Measurements from ENCODE around the gene ALPK1.

Gene ALPK1

DNA sequence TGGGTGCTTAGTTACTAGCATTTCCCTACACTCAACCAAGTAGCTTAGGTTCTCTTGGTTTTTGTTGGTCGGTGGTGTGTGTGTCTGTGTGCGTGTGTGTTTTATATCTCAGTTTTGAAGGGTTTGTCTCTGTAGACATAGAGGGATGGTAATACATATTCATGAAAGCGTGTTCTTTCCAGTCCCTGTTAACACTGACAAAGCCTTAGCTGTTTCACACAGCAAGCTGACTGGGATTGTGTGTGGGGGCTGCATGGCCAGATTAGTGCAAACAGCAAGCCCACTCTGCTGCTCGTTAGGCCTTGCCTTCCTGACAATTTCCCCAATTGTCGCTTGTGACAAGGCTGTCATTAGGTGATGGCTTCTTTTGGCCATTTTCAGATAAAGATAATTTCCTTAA lies 43.9 kb downstream of the ALPK1 start:
- Histone ChIP-seq H3K27ac (ENCODE audit: low read depth, low read length) (no peak overlapping the region), H3K9ac (ENCODE audit: low read length) (no peak overlapping the region), H3K9me3 (ENCODE audit: low read length) (no peaks in the 10 kb centered on the region), H3K36me3 (ENCODE audit: insufficient read depth, low read length) (no peaks in the 10 kb centered on the region), H3K4me1 (ENCODE audit: insufficient read depth, low read length) (no peaks in the 10 kb centered on the region), H3K4me3 (ENCODE audit: low read depth in 1 of 2, low read length in 2 of 2) (no peak overlapping the region), H3K27me3 (ENCODE audit: control insufficient read depth in 1 of 2, insufficient read depth in 2 of 2, low read length in 2 of 2) (no peaks in the 10 kb centered on the region)

DNA sequence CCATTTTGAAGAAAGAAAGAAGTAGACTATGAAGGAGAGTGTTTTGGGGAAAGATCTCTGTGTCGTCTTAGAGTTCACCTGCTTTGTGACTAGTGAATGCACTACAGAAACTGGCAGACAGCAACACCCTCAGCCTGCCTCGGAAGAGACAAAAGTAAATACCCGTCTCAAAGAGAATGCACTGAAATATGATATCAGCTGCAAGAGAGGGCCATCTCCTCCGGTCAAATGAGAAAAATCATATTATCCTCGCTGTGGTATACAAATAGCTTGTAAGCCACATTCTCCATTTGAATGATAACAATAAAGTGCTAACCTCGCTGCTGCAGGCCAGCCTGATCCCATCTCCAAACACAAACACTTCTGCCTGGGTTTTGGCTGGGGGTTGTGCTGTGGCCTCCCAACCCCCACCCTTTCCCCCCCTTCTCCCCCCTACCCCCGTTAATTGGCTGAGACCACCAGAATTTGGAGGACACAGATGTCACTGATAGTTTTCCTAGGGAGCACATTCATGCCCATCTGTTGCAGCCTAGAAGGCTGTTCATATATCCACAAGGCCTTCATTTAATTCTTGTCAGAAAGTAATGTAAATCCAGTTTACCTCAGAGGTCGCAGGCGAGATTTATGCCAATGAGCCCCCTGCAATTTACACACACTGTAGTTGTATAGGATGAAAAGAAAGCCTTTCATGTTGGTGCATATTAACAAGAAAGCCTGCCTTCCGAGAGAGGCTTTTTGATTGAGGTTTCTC lies 46.3 kb downstream of the ALPK1 start:
- no peaks in the 10 kb centered on the region for H3K9me3 ChIP-seq (ENCODE audit: low read length)
- no peak overlapping the region for H3K4me3 ChIP-seq (ENCODE audit: low read depth in 1 of 2, low read length in 2 of 2)
- no peaks in the 10 kb centered on the region for H3K36me3 ChIP-seq (ENCODE audit: insufficient read depth, low read length)
- no peak overlapping the region for H3K27ac ChIP-seq (ENCODE audit: low read depth, low read length)
- no peaks in the 10 kb centered on the region for H3K4me1 ChIP-seq (ENCODE audit: insufficient read depth, low read length)
- no peaks in the 10 kb centered on the region for H3K27me3 ChIP-seq (ENCODE audit: control insufficient read depth in 1 of 2, insufficient read depth in 2 of 2, low read length in 2 of 2)
- H3K9ac ChIP-seq (ENCODE audit: low read length) = no peak overlapping the region

GRCh38 chr4:112348488-112349158 lies 51.5 kb downstream of the ALPK1 start:
- Histone ChIP-seq H3K4me3 (ENCODE audit: low read depth in 1 of 2, low read length in 2 of 2) (no peak overlapping the region), H3K4me1 (ENCODE audit: insufficient read depth, low read length) (no peaks in the 10 kb centered on the region), H3K9me3 (ENCODE audit: low read length) (no peaks in the 10 kb centered on the region), H3K36me3 (ENCODE audit: insufficient read depth, low read length) (no peaks in the 10 kb centered on the region), H3K27me3 (ENCODE audit: control insufficient read depth in 1 of 2, insufficient read depth in 2 of 2, low read length in 2 of 2) (no peaks in the 10 kb centered on the region), H3K27ac (ENCODE audit: low read depth, low read length) (no peak overlapping the region), H3K9ac (ENCODE audit: low read length) (no peak overlapping the region)

- no peak overlapping the region for H3K9ac ChIP-seq (ENCODE audit: low read length)
- H3K4me1 ChIP-seq (ENCODE audit: insufficient read depth, low read length) = no peaks in the 10 kb centered on the region
- no peak overlapping the region for H3K27ac ChIP-seq (ENCODE audit: low read depth, low read length)
- no peaks in the 10 kb centered on the region for H3K36me3 ChIP-seq (ENCODE audit: insufficient read depth, low read length)
- no peaks in the 10 kb centered on the region for H3K27me3 ChIP-seq (ENCODE audit: control insufficient read depth in 1 of 2, insufficient read depth in 2 of 2, low read length in 2 of 2)
- H3K4me3 ChIP-seq (ENCODE audit: low read depth in 1 of 2, low read length in 2 of 2) = no peak overlapping the region
- no peaks in the 10 kb centered on the region for H3K9me3 ChIP-seq (ENCODE audit: low read length)
Observed at GRCh38 chr4:112352736-112353135, 55.6 kb downstream of the ALPK1 start.

DNA sequence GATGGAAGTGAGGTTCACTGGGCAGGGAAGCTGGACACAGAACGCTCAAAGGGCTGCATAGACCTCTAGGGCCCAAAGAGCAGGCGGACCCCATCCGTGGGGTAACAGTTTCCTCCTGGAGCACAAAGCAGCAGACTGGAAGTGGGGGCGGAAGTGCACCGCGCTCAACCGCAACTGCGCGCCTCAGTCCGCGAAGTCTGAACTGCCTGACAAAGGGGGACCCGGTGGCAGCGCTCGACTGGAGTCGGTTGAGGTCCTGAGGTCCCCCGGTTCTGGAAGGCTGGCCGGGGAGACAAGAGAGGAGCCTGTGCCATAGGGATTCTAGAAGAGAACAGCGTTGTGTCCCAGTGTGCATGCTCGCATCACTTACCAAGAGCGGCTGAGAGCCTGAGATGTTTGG lies 58.5 kb downstream of the ALPK1 start:
- H3K9me3 ChIP-seq (ENCODE audit: low read length) = no peaks in the 10 kb centered on the region
- H3K4me3 ChIP-seq (ENCODE audit: low read depth in 1 of 2, low read length in 2 of 2) = no peak overlapping the region
- no peaks in the 10 kb centered on the region for H3K4me1 ChIP-seq (ENCODE audit: insufficient read depth, low read length)
- H3K36me3 ChIP-seq (ENCODE audit: insufficient read depth, low read length) = no peaks in the 10 kb centered on the region
- no peak overlapping the region for H3K27ac ChIP-seq (ENCODE audit: low read depth, low read length)
- no peaks in the 10 kb centered on the region for H3K27me3 ChIP-seq (ENCODE audit: control insufficient read depth in 1 of 2, insufficient read depth in 2 of 2, low read length in 2 of 2)
- no peak overlapping the region for H3K9ac ChIP-seq (ENCODE audit: low read length)

GRCh38 chr4:112357453-112357852 lies 60.3 kb downstream of the ALPK1 start:
- H3K4me3 ChIP-seq (ENCODE audit: low read depth in 1 of 2, low read length in 2 of 2) = no peak overlapping the region
- peaks cover 1% of the 10 kb centered on the region for H3K9me3 ChIP-seq (ENCODE audit: low read length)
- no peak overlapping the region for H3K27ac ChIP-seq (ENCODE audit: low read depth, low read length)
- H3K4me1 ChIP-seq (ENCODE audit: insufficient read depth, low read length) = no peaks in the 10 kb centered on the region
- no peaks in the 10 kb centered on the region for H3K36me3 ChIP-seq (ENCODE audit: insufficient read depth, low read length)
- H3K27me3 ChIP-seq (ENCODE audit: control insufficient read depth in 1 of 2, insufficient read depth in 2 of 2, low read length in 2 of 2) = no peaks in the 10 kb centered on the region
- H3K9ac ChIP-seq (ENCODE audit: low read length) = no peak overlapping the region

- Histone ChIP-seq H3K9me3 (ENCODE audit: low read length) (peaks cover 5% of the 10 kb centered on the region), H3K27me3 (ENCODE audit: control insufficient read depth in 1 of 2, insufficient read depth in 2 of 2, low read length in 2 of 2) (no peaks in the 10 kb centered on the region), H3K9ac (ENCODE audit: low read length) (no peak overlapping the region), H3K27ac (ENCODE audit: low read depth, low read length) (no peak overlapping the region), H3K36me3 (ENCODE audit: insufficient read depth, low read length) (no peaks in the 10 kb centered on the region), H3K4me3 (ENCODE audit: low read depth in 1 of 2, low read length in 2 of 2) (no peak overlapping the region), H3K4me1 (ENCODE audit: insufficient read depth, low read length) (no peaks in the 10 kb centered on the region)
Observed at GRCh38 chr4:112357897-112358296, 60.7 kb downstream of the ALPK1 start.

DNA sequence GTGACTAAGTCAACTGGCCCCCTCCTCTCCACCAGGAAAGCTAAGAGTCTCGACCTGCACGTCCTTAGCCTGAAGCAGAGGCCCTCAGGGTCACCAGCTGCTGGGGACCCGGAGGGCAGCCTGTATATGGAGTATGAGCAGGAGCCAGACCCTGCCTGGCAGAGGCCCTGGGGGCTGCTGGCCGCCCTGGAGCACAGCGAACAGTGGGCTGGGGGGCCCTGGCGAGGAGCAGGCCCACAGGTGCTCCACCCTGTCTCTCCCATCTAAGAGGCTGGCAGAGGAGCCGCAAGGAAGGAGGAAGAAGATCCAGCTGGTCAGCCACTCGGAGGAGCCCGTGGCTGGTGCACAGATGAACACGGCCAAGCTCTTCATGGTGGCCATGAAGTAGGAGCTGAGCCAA lies 61.2 kb downstream of the ALPK1 start:
- Histone ChIP-seq H3K27ac (ENCODE audit: low read depth, low read length) (no peak overlapping the region), H3K9me3 (ENCODE audit: low read length) (peaks cover 5% of the 10 kb centered on the region), H3K36me3 (ENCODE audit: insufficient read depth, low read length) (no peaks in the 10 kb centered on the region)

DNA sequence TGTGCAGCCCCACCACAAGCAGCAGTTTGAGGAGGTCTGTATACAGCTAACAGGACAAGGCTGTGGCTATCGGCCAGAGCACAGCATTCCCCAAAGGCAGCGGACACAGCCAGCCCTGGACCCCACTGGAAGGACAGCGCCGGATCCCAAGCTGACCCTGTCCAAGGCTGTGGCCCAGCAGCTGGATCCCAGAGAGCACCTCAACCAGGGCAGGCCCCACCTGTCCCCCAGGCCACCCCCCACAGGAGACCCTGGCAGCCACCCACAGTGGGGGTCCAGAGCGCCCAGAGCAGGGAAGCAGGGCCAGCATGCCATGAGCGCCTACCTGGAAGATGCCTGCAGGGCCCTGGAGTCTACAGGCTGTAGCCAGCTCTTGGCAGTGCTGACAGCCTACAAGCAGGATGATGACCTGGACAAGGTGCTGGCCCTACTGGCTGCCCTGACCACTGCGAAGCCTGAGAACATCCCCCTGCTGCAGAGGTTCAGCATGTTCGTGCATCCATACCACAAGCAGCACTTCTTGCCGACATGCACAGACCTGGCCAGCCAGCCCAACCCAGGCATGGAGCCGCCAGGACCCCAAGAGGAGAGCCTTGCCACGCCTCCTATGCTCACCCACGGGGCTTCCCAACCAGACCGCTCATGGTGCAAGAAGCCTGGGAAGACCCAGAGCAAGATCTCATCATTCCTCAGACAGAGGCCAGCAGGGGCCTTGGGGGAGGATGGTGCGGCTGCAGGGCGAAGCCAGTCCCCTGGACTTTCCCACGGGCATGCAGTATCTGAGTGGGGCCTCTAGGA lies 62.0 kb downstream of the ALPK1 start:
- Histone ChIP-seq H3K4me1 (ENCODE audit: insufficient read depth, low read length) (no peaks in the 10 kb centered on the region), H3K9ac (ENCODE audit: low read length) (no peak overlapping the region), H3K9me3 (ENCODE audit: low read length) (peaks cover 5% of the 10 kb centered on the region), H3K36me3 (ENCODE audit: insufficient read depth, low read length) (no peaks in the 10 kb centered on the region), H3K4me3 (ENCODE audit: low read depth in 1 of 2, low read length in 2 of 2) (no peak overlapping the region), H3K27ac (ENCODE audit: low read depth, low read length) (no peak overlapping the region), H3K27me3 (ENCODE audit: control insufficient read depth in 1 of 2, insufficient read depth in 2 of 2, low read length in 2 of 2) (no peaks in the 10 kb centered on the region)

More for the DNA sequence above, 61.2 kb downstream of the ALPK1 start:
- Histone ChIP-seq H3K9ac (ENCODE audit: low read length) (no peak overlapping the region), H3K4me3 (ENCODE audit: low read depth in 1 of 2, low read length in 2 of 2) (no peak overlapping the region), H3K4me1 (ENCODE audit: insufficient read depth, low read length) (no peaks in the 10 kb centered on the region), H3K27me3 (ENCODE audit: control insufficient read depth in 1 of 2, insufficient read depth in 2 of 2, low read length in 2 of 2) (no peaks in the 10 kb centered on the region)

DNA sequence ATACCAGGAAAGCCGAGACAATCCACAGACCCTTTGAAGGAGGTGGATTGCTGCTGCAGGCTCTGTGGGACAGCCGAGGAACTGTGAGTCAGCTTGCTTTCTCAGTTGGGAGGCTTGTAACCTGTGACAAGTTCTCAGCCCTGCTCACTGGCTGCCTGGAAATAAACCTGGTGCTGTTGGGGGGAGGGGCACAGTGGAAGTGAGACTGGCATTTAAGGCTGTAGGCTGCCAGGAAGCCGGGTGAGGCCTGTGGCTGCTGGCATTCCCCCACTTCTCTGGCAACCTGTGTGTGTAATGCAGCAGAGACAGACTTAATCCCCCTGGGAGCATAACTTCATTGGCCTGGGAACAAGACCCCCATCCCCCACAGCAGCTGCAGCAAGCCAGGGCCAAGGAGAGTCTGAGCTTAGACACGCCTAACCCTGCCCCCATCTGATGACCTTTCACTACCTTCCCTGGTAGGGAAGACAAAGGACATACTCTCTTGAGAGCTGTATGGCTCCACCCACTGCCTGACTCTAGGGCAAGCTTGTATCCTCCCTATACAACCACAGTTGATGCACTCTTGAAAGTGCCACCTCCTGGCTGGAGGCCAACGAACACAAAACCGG lies 64.1 kb downstream of the ALPK1 start:
- no peak overlapping the region for H3K9ac ChIP-seq (ENCODE audit: low read length)
- H3K9me3 ChIP-seq (ENCODE audit: low read length) = peaks cover 5% of the 10 kb centered on the region
- H3K27ac ChIP-seq (ENCODE audit: low read depth, low read length) = no peak overlapping the region
- no peaks in the 10 kb centered on the region for H3K36me3 ChIP-seq (ENCODE audit: insufficient read depth, low read length)
- H3K4me3 ChIP-seq (ENCODE audit: low read depth in 1 of 2, low read length in 2 of 2) = no peak overlapping the region
- no peaks in the 10 kb centered on the region for H3K4me1 ChIP-seq (ENCODE audit: insufficient read depth, low read length)
- no peaks in the 10 kb centered on the region for H3K27me3 ChIP-seq (ENCODE audit: control insufficient read depth in 1 of 2, insufficient read depth in 2 of 2, low read length in 2 of 2)

DNA sequence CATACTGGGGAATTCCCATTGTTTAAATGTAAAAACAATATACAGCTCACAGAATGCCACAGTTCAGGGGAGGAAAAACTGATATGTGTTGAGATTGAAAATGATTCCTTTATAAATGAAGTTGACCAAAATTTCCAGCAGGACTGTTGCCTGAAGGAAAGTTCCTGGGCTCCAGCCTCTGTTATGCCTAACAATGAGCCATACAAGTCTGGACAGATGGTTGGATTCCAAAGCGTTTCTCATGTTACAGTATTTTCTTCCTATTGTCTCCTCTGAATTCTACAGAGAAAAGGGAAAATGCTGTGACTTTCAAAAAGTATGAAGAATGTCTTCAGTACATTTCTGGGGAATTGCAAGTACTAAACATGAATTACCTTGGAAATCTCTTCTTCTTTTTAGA lies 73.3 kb downstream of the ALPK1 start:
- Histone ChIP-seq H3K9me3 (ENCODE audit: low read length) (no peaks in the 10 kb centered on the region), H3K4me1 (ENCODE audit: insufficient read depth, low read length) (no peaks in the 10 kb centered on the region), H3K27me3 (ENCODE audit: control insufficient read depth in 1 of 2, insufficient read depth in 2 of 2, low read length in 2 of 2) (no peaks in the 10 kb centered on the region), H3K27ac (ENCODE audit: low read depth, low read length) (no peak overlapping the region), H3K36me3 (ENCODE audit: insufficient read depth, low read length) (no peaks in the 10 kb centered on the region), H3K9ac (ENCODE audit: low read length) (no peak overlapping the region), H3K4me3 (ENCODE audit: low read depth in 1 of 2, low read length in 2 of 2) (no peak overlapping the region)

All from muscle layer of colon (tissue), 2 donors.